Mucosa of descending colon (tissue), 3 donors: Measurements from ENCODE around the gene PLCH2. TPM values are rescaled to one million over a fixed set of nuclear protein-coding genes. Genes with fewer than 3 reads are reported as not detected.

Source experiments
- ATAC-seq: fragments of 200-7000 bp; cut with Tn5 transposase; one replicate; pipeline ENCODE4 v1.9.1; 2020; ENCODE audit warnings: mild to moderate bottlenecking, moderate library complexity
- DNase-seq, 3 donors: peaks; one replicate each; pipeline ENCODE4 v3.0.0-alpha.2; 2020
- H3K36me3 ChIP-seq: fragments of 200-600 bp; one replicate; pipeline ENCODE4 v1.8.0; 2021; ENCODE audit warnings: low read depth, mild to moderate bottlenecking
- H3K4me1 ChIP-seq: fragments of 200-600 bp; one replicate; pipeline ENCODE4 v1.8.0; 2021; ENCODE audit warnings: low read depth, mild to moderate bottlenecking
- H3K4me3 ChIP-seq: fragments of 200-600 bp; one replicate; pipeline ENCODE4 v1.8.0; 2021; ENCODE audit warnings: mild to moderate bottlenecking
- H3K9me3 ChIP-seq: fragments of 200-600 bp; one replicate; pipeline ENCODE4 v1.8.0; 2021; ENCODE audit warnings: mild to moderate bottlenecking
- CTCF ChIP-seq: fragments of 200-600 bp; IDR thresholded peaks from one replicate; pipeline ENCODE4 v1.8.0; 2022; ENCODE audit warnings: antibody characterized with exemption, mild to moderate bottlenecking
- intact Hi-C, 2 donors: fragments of 100-400 bp; cut with DNase I in 1 of 2; cut with micrococcal nuclease in 1 of 2; formaldehyde crosslinking; loops; one replicate each; pipeline versions ENCODE4 v1.11.0 to v1.11.1; 2022; cut with DNase I, micrococcal nuclease
- total RNA-seq, 3 donors: library from RNA; stranded (reverse); fragmentation: NEBNext Ultra II Directional in 2 of 3; extraction: Animal tissue kit (Norgen Biotek cat#: 25700) in 2 of 3; gene quantifications; one replicate each; pipeline versions ENCODE4 v1.2.1 to v1.2.4, GENCODE V29; 2021 to 2023
- donor health status: DM: no; HTN: no; CAD: no; lungs with moderate emphysema.
- donor health status: DM: no; HTN: no; CAD: no.
- donor health status: DM: no; HTN: yes; CAD: no.

PLCH2 gene
- total RNA-seq, 3 donors from 2014 or later, result 1.2 to 6.8 (median 1.9) TPM

- ATAC-seq (no peak), DNase-seq (no peak)
- H3K9me3 ChIP-seq, result no peaks in the 10 kb centered on the region
- no peaks in the 10 kb centered on the region for H3K4me1 ChIP-seq
- no peak for TF ChIP-seq CTCF
- intact Hi-C loops, result no loop called here
- no peaks in the 10 kb centered on the region for H3K36me3 ChIP-seq
- H3K4me3 ChIP-seq, result no peak overlapping the region
Measured at GRCh38 chr1:2468540-2468939, 7.5 kb upstream of the PLCH2 start.

GRCh38 chr1:2469103-2469940 lies 6.8 kb upstream of the PLCH2 start:
- Histone ChIP-seq H3K36me3 (no peaks in the 10 kb centered on the region), H3K4me3 (no peak overlapping the region), H3K9me3 (no peaks in the 10 kb centered on the region), H3K4me1 (no peaks in the 10 kb centered on the region)
- no peak for TF ChIP-seq CTCF
- ATAC-seq (no peak), DNase-seq (no peak)
- intact Hi-C loops, result no loop called here

- DNase-seq (no peak), ATAC-seq (no peak)
- Histone ChIP-seq H3K4me3 (no peak overlapping the region), H3K36me3 (no peaks in the 10 kb centered on the region), H3K4me1 (no peaks in the 10 kb centered on the region), H3K9me3 (no peaks in the 10 kb centered on the region)
- TF ChIP-seq CTCF, result no peak
- intact Hi-C loops, result no loop called here
Measured at GRCh38 chr1:2470290-2471158, 5.6 kb upstream of the PLCH2 start.

- H3K9me3 ChIP-seq, result no peaks in the 10 kb centered on the region
- H3K4me3 ChIP-seq, result no peak overlapping the region
- DNase-seq (no peak), ATAC-seq (no peak)
- H3K36me3 ChIP-seq, result no peaks in the 10 kb centered on the region
- intact Hi-C loops, result no loop called here
- no peaks in the 10 kb centered on the region for H3K4me1 ChIP-seq
- no peak for TF ChIP-seq CTCF
Measured at GRCh38 chr1:2471159-2471471, 5.0 kb upstream of the PLCH2 start.

- no peak for TF ChIP-seq CTCF
- Histone ChIP-seq H3K9me3 (no peaks in the 10 kb centered on the region), H3K4me3 (no peak overlapping the region), H3K36me3 (no peaks in the 10 kb centered on the region), H3K4me1 (no peaks in the 10 kb centered on the region)
- intact Hi-C loops, result no loop called here
- DNase-seq, result no peak
- ATAC-seq, result no peak
Measured at GRCh38 chr1:2471587-2472001, 4.5 kb upstream of the PLCH2 start.
